ENCODE data around the gene ZNF70.

DNA sequence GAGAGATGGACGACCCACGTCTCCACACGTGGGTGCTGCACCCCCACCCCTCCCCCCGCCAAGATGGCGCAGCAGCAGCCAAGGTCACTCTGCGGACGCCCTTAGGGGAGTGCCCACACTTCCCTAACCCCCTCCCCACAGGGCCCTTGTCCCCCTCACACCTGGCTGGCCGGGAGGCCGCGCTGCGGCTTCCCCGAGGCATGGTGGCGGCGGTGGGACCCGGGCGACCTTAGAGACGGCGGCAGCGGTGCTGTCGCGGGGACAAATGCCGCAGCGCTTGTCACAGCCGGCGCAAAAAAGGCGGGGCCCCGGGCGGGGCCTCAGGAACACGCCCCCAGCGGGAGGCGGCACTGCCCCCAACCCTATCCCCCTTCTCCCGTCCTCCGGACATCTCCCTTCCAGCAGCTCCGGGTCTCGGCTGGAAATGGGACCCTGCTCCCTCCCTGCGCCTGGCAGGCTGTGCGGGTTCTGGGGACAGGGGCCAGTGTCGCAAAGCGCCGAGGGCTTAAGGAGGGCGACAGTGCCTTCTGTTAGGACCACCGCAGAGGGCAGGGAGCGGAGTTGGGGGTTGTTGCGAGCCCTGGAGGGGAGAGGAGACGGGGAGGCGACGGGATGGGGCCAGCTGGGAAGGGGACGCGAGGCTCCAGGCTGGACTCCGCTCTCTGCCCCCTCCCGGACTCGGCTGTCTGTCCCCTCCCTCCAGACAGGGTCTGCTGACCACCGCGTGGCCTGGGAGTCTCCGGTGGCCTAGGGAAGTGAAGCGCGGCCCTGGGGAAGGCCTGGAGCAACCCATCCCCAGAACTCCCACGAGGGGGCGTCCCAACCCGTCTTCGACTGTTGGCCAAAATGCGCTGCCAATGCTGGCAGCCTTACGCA is 17.0 kb upstream of the ZNF70 start, which contains the start of gene CHCHD10:
- TF ChIP-seq, protein P1, sequence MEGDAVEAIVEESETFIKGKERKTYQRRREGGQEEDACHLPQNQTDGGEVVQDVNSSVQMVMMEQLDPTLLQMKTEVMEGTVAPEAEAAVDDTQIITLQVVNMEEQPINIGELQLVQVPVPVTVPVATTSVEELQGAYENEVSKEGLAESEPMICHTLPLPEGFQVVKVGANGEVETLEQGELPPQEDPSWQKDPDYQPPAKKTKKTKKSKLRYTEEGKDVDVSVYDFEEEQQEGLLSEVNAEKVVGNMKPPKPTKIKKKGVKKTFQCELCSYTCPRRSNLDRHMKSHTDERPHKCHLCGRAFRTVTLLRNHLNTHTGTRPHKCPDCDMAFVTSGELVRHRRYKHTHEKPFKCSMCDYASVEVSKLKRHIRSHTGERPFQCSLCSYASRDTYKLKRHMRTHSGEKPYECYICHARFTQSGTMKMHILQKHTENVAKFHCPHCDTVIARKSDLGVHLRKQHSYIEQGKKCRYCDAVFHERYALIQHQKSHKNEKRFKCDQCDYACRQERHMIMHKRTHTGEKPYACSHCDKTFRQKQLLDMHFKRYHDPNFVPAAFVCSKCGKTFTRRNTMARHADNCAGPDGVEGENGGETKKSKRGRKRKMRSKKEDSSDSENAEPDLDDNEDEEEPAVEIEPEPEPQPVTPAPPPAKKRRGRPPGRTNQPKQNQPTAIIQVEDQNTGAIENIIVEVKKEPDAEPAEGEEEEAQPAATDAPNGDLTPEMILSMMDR (conservative IDR thresholded peaks at IDR 0.05; ENCODE audit: low read depth, low read length) = peak; percentile 75
- TF ChIP-seq POLR2A (IDR thresholded peaks at IDR 0.05; ENCODE audit: low read depth, low read length) = no peak
- no peak for TF ChIP-seq MXI1 (IDR thresholded peaks at IDR 0.05; ENCODE audit: borderline replicate concordance, low read depth, low read length)
- TF ChIP-seq RFX5 (IDR thresholded peaks at IDR 0.05; ENCODE audit: low read depth, low read length) = no peak

Measured in IMR-90 (cell line).